ENCODE measurements around the gene BACH1. TPM values are rescaled to one million over a fixed set of nuclear protein-coding genes. Genes with fewer than 3 reads are reported as not detected.

BACH1 gene
- total and polyA plus RNA-seq, 2 of the 8 experiments (the other 6 are each of a cell fraction or from before 2014, with no cell fraction given), result 6.9 to 50.7 TPM

DNA sequence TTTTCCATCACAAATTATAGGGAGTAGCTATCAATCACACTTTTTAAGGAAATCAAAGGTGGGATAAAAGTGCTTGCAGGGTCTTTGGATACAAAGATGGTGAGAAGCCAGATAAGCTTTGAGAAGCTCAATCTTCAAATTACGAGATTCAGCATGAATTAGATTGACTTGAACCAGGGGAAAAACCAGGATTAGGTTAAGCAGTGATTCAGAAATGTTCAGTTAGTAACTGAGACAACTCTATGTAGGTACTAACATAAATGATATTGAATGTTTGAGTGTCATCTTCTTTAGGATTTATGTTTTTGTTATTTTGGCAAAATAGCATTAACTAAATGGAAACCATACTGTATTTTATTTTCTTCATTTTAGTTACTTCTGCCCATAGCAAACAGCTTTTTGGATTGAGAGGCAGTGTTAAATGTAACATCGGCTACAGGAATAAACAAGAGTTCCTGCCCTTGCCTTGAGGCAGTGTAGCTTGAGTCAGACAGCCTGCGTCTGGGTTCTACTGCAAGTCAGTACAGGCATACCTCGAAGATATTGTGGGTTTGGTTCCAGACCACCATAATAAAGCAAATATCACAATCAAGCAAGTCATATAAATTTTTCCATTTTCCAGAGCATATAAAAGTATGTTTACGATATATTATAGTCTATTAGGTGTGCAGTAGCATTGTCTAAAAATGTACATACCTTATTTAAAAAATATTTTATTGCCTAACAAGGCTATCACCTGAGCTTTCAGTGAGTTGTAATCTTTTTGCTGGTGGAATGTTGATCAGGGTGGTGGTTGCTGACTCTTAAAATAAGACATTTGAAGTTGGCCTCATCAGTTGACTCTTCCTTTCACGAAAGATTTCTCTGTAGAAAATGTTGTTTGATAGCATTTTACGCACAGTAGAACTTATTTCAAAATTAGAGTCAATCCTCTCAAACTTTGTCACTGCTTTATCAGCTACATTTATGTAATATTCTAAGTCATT, 36.9 kb upstream of the BACH1 start:
- Histone ChIP-seq H4K91ac (replicated peaks; ENCODE audit: insufficient read length, low read length) (no peak overlapping the region), H3K14ac (ENCODE audit: insufficient read length) (no peak overlapping the region), H2BK120ac (replicated peaks; ENCODE audit: low read depth, low read length) (no peak overlapping the region), H3K27ac (ENCODE audit: low read depth, low read length) (no peak overlapping the region), H3K56ac (replicated peaks; ENCODE audit: insufficient read length, low read depth, low read length) (no peak overlapping the region), H4K20me1 (replicated peaks in 1 of 2; ENCODE audit: control insufficient read depth in 1 of 2, insufficient read depth in 2 of 2, low read length in 2 of 2) (no peaks in the 10 kb centered on the region), H2BK20ac (ENCODE audit: low read length) (no peak overlapping the region), H3K4me2 (ENCODE audit: insufficient read depth in 1 of 2, low read depth in 2 of 2, low read length in 2 of 2) (no peak overlapping the region), H3K79me2 (ENCODE audit: control insufficient read depth in 1 of 2, insufficient read depth in 2 of 2, low read length in 2 of 2) (no peaks in the 10 kb centered on the region), H4K8ac (ENCODE audit: extremely low read depth, insufficient read depth, low read length) (no peak overlapping the region), H3K27me3 (replicated peaks in 1 of 4; ENCODE audit: control insufficient read depth in 3 of 4, extremely low read depth in 1 of 4, insufficient read depth in 3 of 4, low read length in 3 of 4) (no peaks in the 10 kb centered on the region; a peak in 1 of 7 replicates), H3K4ac (replicated peaks; ENCODE audit: insufficient read length, low read depth, low read length) (no peak overlapping the region), H3K79me1 (ENCODE audit: low read depth, low read length) (no peaks in the 10 kb centered on the region), H4K5ac (ENCODE audit: insufficient read length, low read depth, low read length) (no peak overlapping the region), H3K23me2 (ENCODE audit: low read depth, low read length) (no peaks in the 10 kb centered on the region), H2AFZ (ENCODE audit: low read length) (no peak overlapping the region), H3K36me3 (ENCODE audit: control insufficient read depth in 2 of 4, insufficient read depth in 4 of 4, low read length in 3 of 4) (no peaks in the 10 kb centered on the region), H3K23ac (ENCODE audit: insufficient read length) (no peak overlapping the region), H2AK5ac (ENCODE audit: low read depth, low read length) (no peak overlapping the region), H3K18ac (ENCODE audit: extremely low read depth, low read length) (no peak overlapping the region), H3K9ac (replicated peaks in 1 of 4; ENCODE audit: extremely low read depth in 1 of 4, low read depth in 3 of 4, low read length in 3 of 4) (no peak overlapping the region), H3K4me3 (ENCODE audit: extremely low read depth in 1 of 4, insufficient read depth in 2 of 4, low read depth in 3 of 4, low read length in 4 of 4) (no peak overlapping the region), H3K4me1 (replicated peaks in 1 of 4; ENCODE audit: control insufficient read depth in 3 of 4, insufficient read depth in 4 of 4, low read length in 3 of 4) (no peaks in the 10 kb centered on the region), H3K9me3 (ENCODE audit: insufficient read depth in 2 of 2, low read depth in 1 of 2, low read length in 1 of 2) (no peaks in the 10 kb centered on the region), H2BK5ac (ENCODE audit: low read depth, low read length) (no peak overlapping the region), H2BK12ac (ENCODE audit: low read depth, low read length) (no peak overlapping the region), H2BK15ac (ENCODE audit: low read length) (no peak overlapping the region)
- ChIA-PET CTCF (ENCODE audit: partially characterized antibody) (interaction anchor here (1.3 to 2.0 kb wide), 3 partner anchors 13 to 114 kb away, joined by 4 to 5 read pairs (median 5); no protein-coding TSS in a partner anchor), POLR2A (ENCODE audit: partially characterized antibody) (no interaction called here)
- FAIRE-seq (no peak), DNase-seq (ENCODE audit: low read depth in 1 of 2, low spot score in 2 of 2) (no peak)
- WGBS, 2 experiments (ENCODE audit: extremely low coverage in 1 of 2, insufficient coverage in 1 of 2, insufficient read length in 1 of 2, insufficient replicate concordance in 2 of 2, low coverage in 1 of 2, low lambda C conversion rate in 2 of 2, missing lambda C conversion rate in 1 of 2), result 90% methylated on average over 7 of the region's 7 CpGs; no CpG with 5 or more reads in 1 of the 2 experiments
- no peak for TF ChIP-seq ATF2 (IDR thresholded peaks at IDR 0.05; ENCODE audit: low read length)
- no peak for TF ChIP-seq TAF1 (IDR thresholded peaks at IDR 0.05; ENCODE audit: low read depth, low read length)
- no peak for TF ChIP-seq EZH2 (IDR thresholded peaks at IDR 0.05; ENCODE audit: low read depth, low read length, severe bottlenecking)
- no peak for TF ChIP-seq HDAC2 (IDR thresholded peaks at IDR 0.05; ENCODE audit: borderline replicate concordance in 1 of 2, low read depth in 2 of 2, low read length in 2 of 2)
- TF ChIP-seq KDM5A (IDR thresholded peaks at IDR 0.05; ENCODE audit: low read length), result no peak
- no peak for TF ChIP-seq RXRA (IDR thresholded peaks at IDR 0.05; ENCODE audit: insufficient read depth, low read depth, low read length)
- TF ChIP-seq RAD21 (IDR thresholded peaks at IDR 0.05 in 1 of 2, conservative IDR thresholded peaks at IDR 0.05 in 1 of 2; ENCODE audit: low read depth in 2 of 2, low read length in 2 of 2), result no peak
- TF ChIP-seq RFX5 (IDR thresholded peaks at IDR 0.05; ENCODE audit: borderline replicate concordance, low read depth, low read length), result no peak
- TF ChIP-seq TAF7 (optimal IDR thresholded peaks at IDR 0.05; ENCODE audit: borderline replicate concordance, low read depth, low read length), result no peak

Measured in H1 (cell line).